Activated CD8-positive, alpha-beta T cell treated with anti-CD3 and anti-CD28 coated beads for 36 hours (primary cell): ENCODE measurements around the gene YLPM1. TPM values are rescaled to one million over a fixed set of nuclear protein-coding genes. Genes with fewer than 3 reads are reported as not detected.
A peak's percentile ranks its signal among the peaks of the same experiment; 100 is the strongest.

Experiments used
- ATAC-seq: fragments of 200-7000 bp; cut with Tn5 transposase; one replicate; pipeline ENCODE4 v1.10.0; 2021; ENCODE audit warnings: mild to moderate bottlenecking, moderate library complexity
- CTCF ChIA-PET: fragments of 350-600 bp; sonication (Branson Sonifier 250); formaldehyde crosslinking; loops from one replicate; lab custom pipeline; 2021; ENCODE audit warnings: antibody characterized with exemption; lab: Charles Lee
- POLR2A ChIA-PET: fragments of 350-600 bp; sonication (Branson Sonifier 250); formaldehyde crosslinking; loops from one replicate; lab custom pipeline; 2021; ENCODE audit warnings: antibody characterized with exemption; lab: Charles Lee
- DNase-seq: peaks from one replicate; pipeline ENCODE4 v3.0.0-alpha.2; 2020
- H3K27ac Mint-ChIP-seq: one replicate; pipeline ENCODE4 v1.8.0; 2021; ENCODE audit warnings: mild to moderate bottlenecking, mixed read lengths
- H3K27me3 Mint-ChIP-seq: one replicate; pipeline ENCODE4 v1.8.0; 2021; ENCODE audit warnings: mixed read lengths
- H3K36me3 Mint-ChIP-seq: one replicate; pipeline ENCODE4 v1.8.0; 2021; ENCODE audit warnings: low read depth, mixed read lengths
- H3K4me1 Mint-ChIP-seq: one replicate; pipeline ENCODE4 v1.8.0; 2021; ENCODE audit warnings: low read depth, mixed read lengths
- H3K4me3 Mint-ChIP-seq: one replicate; pipeline ENCODE4 v1.8.0; 2021; ENCODE audit warnings: mild to moderate bottlenecking, moderate library complexity, mixed read lengths
- H3K9me3 Mint-ChIP-seq: one replicate; pipeline ENCODE4 v1.8.0; 2021; ENCODE audit warnings: mixed read lengths
- intact Hi-C: fragments of 100-400 bp; cut with micrococcal nuclease; formaldehyde crosslinking; loops from one replicate; pipeline ENCODE4 v1.10.0; 2022
- total RNA-seq, 2 experiments: library from RNA; stranded (reverse); gene quantifications; one replicate each; pipeline ENCODE4 v1.2.3, GENCODE V29; 2021
- TF ChIP-seq, protein P1 (sequence below): fragments of 200-600 bp; IDR thresholded peaks from one replicate; pipeline ENCODE4 v1.8.0; 2022; ENCODE audit warnings: antibody characterized with exemption, mild to moderate bottlenecking

The YLPM1 gene
- total RNA-seq, 2 experiments from 2014 or later: 43.6 to 49.0 TPM

DNA sequence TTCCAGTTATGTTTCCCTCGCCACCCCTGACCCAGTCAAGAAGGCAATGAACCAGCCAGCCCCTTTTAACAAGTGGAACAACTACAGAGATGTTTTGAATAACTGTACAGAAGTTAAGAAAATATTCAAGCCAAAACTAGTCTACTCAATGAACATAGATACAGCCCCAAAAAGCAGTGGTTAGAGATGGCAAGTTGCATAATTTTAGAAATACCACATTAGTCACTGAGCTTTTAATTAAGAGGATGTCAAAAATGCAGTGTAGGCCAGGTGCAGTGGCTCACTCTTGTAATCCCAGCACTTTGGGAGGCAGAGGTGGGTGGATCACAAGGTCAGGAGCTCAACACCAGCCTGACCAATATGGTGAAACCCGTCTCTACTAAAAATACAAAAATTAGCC lies 85.7 kb downstream of the YLPM1 start:
- H3K4me1 Mint-ChIP-seq: peaks cover 20% of the 10 kb centered on the region
- no peaks in the 10 kb centered on the region for H3K27me3 Mint-ChIP-seq
- H3K27ac Mint-ChIP-seq: no peak overlapping the region
- H3K4me3 Mint-ChIP-seq: no peak overlapping the region
- ChIA-PET POLR2A (interaction anchor here (4.1 kb wide), 1 partner anchor 11 kb away, joined by 19 read pairs; no protein-coding TSS in a partner anchor), CTCF (interaction anchor here (0.6 to 6.4 kb wide), 3 partner anchors 9 to 16 kb away, joined by 3 to 70 read pairs (median 6); no protein-coding TSS in a partner anchor)
- intact Hi-C loops: no loop called here
- no peak for DNase-seq
- no peaks in the 10 kb centered on the region for H3K9me3 Mint-ChIP-seq
- H3K36me3 Mint-ChIP-seq: no peaks in the 10 kb centered on the region
- TF ChIP-seq, protein P1, sequence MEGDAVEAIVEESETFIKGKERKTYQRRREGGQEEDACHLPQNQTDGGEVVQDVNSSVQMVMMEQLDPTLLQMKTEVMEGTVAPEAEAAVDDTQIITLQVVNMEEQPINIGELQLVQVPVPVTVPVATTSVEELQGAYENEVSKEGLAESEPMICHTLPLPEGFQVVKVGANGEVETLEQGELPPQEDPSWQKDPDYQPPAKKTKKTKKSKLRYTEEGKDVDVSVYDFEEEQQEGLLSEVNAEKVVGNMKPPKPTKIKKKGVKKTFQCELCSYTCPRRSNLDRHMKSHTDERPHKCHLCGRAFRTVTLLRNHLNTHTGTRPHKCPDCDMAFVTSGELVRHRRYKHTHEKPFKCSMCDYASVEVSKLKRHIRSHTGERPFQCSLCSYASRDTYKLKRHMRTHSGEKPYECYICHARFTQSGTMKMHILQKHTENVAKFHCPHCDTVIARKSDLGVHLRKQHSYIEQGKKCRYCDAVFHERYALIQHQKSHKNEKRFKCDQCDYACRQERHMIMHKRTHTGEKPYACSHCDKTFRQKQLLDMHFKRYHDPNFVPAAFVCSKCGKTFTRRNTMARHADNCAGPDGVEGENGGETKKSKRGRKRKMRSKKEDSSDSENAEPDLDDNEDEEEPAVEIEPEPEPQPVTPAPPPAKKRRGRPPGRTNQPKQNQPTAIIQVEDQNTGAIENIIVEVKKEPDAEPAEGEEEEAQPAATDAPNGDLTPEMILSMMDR: no peak
- ATAC-seq: peak; percentile 34

DNA sequence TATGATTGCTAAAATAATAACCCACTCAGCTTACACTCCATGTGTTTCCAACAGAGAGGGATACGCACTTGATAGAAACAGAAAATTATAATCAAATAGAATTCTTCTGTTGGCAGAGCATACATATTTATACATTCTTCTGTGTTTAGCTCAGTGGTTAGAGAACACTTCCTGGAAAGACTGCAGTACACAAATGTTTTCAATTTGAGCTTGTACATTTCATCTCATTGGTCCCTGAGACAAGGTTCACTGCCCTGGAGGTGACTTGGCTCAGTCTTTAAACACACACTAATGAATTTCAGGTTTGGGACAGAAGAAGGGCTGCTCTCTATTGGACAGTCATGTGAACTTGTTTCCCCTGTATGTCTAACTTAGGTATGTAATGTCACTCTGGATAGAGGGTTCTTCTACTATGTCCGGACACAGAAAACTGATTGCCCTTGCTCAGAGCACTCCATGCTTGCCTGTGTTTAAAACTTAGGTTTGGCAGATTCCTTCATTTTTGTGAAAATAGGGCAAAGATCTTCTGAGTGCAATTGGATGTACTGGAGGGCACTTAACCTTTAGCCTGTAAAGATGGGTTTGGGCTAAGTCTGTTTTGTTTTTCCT lies 89.9 kb downstream of the YLPM1 start:
- Mint-ChIP-seq H3K27ac (no peak overlapping the region), H3K9me3 (no peaks in the 10 kb centered on the region), H3K4me1 (peaks cover 15% of the 10 kb centered on the region), H3K27me3 (no peaks in the 10 kb centered on the region), H3K4me3 (no peak overlapping the region), H3K36me3 (no peaks in the 10 kb centered on the region)
- DNase-seq: no peak
- peak; percentile 28 for ATAC-seq
- TF ChIP-seq, protein P1: no peak
- intact Hi-C loops: no loop called here
- POLR2A ChIA-PET: interaction anchor here (1.2 kb wide), 1 partner anchor 42 kb away, joined by 3 read pairs; no protein-coding TSS in a partner anchor
- CTCF ChIA-PET: interaction anchor here (1.1 to 17.3 kb wide), 5 partner anchors 8 to 244 kb away, joined by 3 to 528 read pairs (median 11); partner anchors contain the start of genes DLST and PROX2

DNA sequence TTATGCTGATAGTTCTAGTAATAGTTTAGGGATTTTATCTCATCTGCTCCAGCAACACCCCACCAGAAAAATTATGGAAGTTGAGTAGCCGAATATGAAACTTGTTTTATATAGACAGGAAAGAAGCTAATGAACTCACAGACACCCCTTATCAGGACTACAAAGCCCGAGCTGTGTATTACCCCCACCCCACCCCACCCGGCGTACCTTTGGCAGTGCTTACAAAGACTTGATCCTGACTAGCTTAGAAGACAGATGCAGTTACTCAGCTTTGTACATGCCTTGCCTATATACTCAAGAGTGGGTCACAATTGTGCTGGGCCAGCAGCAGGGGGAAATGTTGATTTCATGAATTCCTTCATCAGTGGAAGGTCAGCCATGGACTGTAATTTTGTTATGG lies 90.5 kb downstream of the YLPM1 start:
- TF ChIP-seq, protein P1: no peak
- no peak for ATAC-seq
- POLR2A ChIA-PET: interaction anchor here (1.2 kb wide), 1 partner anchor 43 kb away, joined by 3 read pairs; no protein-coding TSS in a partner anchor
- Mint-ChIP-seq H3K9me3 (no peaks in the 10 kb centered on the region), H3K4me3 (no peak overlapping the region), H3K36me3 (no peaks in the 10 kb centered on the region), H3K4me1 (peaks cover 15% of the 10 kb centered on the region), H3K27me3 (no peaks in the 10 kb centered on the region), H3K27ac (no peak overlapping the region)
- DNase-seq: no peak
- intact Hi-C loops: no loop called here
- CTCF ChIA-PET: interaction anchor here (1.0 to 17.3 kb wide), 7 partner anchors 9 to 245 kb away, joined by 4 to 528 read pairs (median 6); partner anchors contain the start of genes DLST and PROX2

DNA sequence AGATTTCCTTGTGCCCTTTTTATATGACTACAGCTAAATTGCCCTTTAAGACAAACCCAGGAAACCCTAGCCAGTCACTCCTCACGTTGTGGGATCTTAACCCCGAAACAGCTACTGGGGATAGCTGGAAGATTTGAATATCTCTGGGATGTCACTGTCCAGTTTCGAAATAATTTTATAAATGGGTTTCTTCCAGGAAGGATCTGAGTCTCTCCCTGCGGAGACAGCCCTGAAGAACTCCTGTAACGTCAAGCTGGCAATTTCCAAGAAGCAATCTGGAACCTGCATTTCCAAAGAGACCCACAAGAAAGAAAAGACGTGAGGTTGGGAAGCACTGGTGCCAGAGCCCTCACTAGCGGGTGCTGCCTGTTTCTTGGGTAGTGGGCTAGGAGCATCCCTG lies 91.9 kb downstream of the YLPM1 start:
- Mint-ChIP-seq H3K27me3 (no peaks in the 10 kb centered on the region), H3K9me3 (no peaks in the 10 kb centered on the region), H3K27ac (no peak overlapping the region), H3K4me1 (peaks cover 15% of the 10 kb centered on the region), H3K4me3 (no peak overlapping the region), H3K36me3 (no peaks in the 10 kb centered on the region)
- TF ChIP-seq, protein P1: no peak
- ChIA-PET POLR2A (interaction anchor here (0.7 to 1.5 kb wide), 3 partner anchors 9 to 57 kb away, joined by 3 to 5 read pairs (median 5); no protein-coding TSS in a partner anchor), CTCF (interaction anchor here (0.7 to 17.3 kb wide), 10 partner anchors 9 to 246 kb away, joined by 3 to 528 read pairs (median 6); partner anchors contain the start of genes DLST and PROX2)
- intact Hi-C loops: no loop called here
- ATAC-seq (no peak), DNase-seq (no peak)

DNA sequence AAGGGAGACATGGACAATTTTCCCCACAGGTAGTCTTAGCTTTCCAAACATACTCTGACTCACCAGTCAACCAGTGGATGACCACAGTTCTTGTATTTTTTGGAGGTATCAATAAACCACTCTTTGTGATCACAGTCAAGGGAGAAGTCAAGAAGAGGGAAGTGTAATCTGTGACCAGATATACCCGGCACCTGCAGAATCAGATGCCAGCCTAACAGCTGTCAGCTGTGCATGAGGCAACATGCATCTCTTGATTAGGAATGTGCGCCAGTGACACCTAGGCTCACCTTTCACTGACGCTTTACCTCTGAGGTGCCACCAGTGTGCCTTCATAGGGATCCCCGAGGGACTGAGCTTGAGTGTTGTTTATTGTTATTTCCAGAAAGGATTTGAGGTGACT lies 92.8 kb downstream of the YLPM1 start:
- no peak for DNase-seq
- no peak overlapping the region for H3K27ac Mint-ChIP-seq
- H3K36me3 Mint-ChIP-seq: no peaks in the 10 kb centered on the region
- no peak for ATAC-seq
- H3K4me3 Mint-ChIP-seq: no peak overlapping the region
- H3K4me1 Mint-ChIP-seq: peaks cover 18% of the 10 kb centered on the region
- H3K9me3 Mint-ChIP-seq: no peaks in the 10 kb centered on the region
- intact Hi-C loops: no loop called here
- ChIA-PET POLR2A (interaction anchor here (1.0 kb wide), 1 partner anchor 52 kb away, joined by 4 read pairs; no protein-coding TSS in a partner anchor), CTCF (interaction anchor here (0.9 to 17.3 kb wide), 11 partner anchors 8 to 232 kb away, joined by 3 to 528 read pairs (median 6); partner anchors contain the start of genes DLST and PROX2)
- TF ChIP-seq, protein P1: no peak
- no peaks in the 10 kb centered on the region for H3K27me3 Mint-ChIP-seq
